Stimulated activated CD8-positive, alpha-beta memory T cell treated with anti-CD3 and anti-CD28 coated beads, Interleukin-2, amount 100 ng/mL, for 1 hour (primary cell): ENCODE data around the gene BRAT1.

Experiments used
- DNase-seq, 2 donors: peaks; one replicate each; pipeline ENCODE4 v3.0.0-alpha.2; 2020; ENCODE audit warnings: low read depth in 2 of 2

Gene BRAT1

DNA sequence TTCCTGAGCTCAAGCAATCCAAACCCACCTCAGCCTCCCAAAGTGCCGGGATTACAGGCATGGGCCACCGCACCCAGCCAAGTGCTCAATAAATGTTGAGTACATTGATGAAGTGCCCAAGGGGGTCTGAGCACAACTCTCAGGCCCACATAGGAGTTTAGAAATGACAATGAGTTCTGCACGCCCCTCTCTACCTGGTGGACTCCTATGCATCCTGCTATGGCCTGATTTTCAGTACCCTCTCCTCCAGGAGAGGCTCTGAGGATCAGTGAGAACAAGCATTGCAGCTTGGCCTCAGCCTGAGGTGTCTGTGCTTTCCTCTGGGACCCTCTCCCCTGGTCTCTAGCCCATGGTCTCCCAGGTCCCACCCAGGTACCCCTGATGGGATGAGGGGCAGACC lies 58.3 kb downstream of the BRAT1 start:
- no peak for DNase-seq

DNA sequence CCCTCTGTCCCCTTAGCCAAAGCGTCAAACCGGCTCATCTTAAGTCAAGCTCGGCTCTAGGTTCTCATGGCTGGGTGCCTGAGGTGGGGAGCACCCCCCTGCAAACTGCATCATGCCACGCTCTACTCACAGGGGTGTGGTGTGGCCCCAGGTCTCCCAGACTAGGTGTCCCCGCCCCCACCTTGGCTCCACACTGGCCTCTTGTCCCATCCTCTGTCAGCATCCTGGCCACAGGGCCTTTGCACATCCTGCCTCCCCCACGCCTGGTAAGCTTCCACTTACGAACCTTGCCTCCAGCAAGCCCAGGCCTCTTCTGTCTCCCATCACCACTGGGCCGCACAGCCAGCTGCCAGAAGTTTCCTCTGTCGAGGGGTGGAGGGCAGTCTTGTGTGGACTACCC lies 58.9 kb downstream of the BRAT1 start:
- DNase-seq: no peak

DNA sequence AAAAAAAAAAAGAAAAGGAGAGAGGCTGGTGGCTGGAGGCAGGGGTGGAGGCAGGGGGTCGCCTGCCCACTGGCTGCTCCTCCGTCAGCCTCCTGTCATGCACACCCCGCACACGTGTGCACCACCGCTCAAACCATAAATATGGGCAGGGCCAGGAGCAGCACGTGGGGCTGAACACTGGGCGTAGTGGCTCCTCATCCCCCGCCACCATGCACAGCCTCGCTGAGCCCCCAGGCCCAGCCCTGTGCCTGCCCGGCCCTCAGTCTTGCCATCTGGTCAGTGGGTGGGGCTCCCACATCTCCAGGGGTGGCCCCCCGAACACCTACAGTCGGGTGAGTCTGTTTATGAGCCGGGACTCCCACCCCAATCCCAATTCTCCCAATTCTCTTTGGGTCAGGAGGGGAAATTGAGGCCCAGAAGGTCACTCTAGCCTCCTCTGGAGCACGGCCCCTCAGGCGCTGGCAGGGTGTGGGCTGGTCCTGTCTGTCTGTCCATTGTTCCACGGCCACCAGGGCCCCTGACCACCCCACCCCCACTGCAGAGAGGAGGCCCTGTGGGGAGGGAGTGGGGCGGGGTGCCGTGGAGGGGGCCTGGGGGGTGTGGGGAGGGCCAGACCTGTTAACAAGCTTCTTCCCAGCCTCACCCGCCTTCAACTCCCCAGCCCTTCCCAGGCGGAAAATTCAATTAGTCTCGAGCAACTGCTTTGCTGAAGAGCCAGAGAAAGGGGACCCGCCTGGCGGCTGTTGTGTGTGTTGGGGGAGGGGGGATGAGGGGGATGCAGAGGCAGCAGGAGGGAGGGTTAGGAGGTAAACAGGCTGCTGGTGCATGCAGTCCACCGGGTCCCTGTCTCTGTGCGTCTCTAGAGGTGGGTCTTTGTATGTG lies 59.7 kb downstream of the BRAT1 start:
- DNase-seq: no peak

DNA sequence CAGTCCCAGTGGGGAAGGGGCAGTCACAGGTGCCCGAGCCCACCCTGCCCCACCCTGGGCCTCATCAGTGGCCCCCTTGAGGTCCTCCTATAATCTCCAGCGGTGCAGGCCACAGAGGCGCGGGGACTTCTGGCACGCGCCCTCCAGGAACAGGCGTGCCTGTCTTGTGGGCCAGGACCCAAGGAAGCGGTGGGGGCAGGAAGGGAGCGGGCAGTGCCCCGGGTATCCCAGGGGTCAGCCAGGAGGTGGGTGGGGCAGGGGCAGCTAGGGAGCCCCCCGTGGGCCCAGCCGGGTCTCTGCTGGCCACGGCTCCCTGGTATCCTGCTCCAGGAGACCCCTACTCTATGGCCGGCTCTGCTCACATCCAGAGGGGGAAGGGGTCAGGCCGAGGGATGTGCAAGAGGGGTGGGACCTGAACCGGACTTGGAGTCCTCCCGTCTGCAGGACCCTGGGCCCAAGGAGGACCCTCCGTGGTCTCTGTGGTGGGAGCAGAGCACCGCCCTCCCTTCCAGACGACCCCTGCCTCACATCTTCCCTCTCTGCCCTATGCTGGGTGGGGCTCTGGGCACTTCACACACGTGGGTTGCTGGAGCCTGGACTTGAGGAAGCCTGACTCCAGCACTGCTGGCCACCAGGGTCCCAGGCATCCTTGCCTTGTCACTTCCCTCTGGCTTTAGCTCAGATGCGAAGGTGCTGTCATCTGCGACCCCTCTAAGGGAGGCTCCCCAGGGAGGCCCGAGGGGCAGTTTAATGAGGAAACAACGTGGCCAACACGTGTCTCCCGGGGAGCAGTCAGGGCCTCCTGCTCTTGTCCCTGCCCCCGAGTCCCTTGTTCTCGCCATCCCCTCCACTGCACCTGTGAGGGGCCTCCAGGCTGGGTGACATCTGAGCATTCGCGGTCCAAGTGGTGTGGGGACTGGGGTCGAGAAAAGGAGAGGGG lies 60.9 kb downstream of the BRAT1 start:
- no peak for DNase-seq

DNA sequence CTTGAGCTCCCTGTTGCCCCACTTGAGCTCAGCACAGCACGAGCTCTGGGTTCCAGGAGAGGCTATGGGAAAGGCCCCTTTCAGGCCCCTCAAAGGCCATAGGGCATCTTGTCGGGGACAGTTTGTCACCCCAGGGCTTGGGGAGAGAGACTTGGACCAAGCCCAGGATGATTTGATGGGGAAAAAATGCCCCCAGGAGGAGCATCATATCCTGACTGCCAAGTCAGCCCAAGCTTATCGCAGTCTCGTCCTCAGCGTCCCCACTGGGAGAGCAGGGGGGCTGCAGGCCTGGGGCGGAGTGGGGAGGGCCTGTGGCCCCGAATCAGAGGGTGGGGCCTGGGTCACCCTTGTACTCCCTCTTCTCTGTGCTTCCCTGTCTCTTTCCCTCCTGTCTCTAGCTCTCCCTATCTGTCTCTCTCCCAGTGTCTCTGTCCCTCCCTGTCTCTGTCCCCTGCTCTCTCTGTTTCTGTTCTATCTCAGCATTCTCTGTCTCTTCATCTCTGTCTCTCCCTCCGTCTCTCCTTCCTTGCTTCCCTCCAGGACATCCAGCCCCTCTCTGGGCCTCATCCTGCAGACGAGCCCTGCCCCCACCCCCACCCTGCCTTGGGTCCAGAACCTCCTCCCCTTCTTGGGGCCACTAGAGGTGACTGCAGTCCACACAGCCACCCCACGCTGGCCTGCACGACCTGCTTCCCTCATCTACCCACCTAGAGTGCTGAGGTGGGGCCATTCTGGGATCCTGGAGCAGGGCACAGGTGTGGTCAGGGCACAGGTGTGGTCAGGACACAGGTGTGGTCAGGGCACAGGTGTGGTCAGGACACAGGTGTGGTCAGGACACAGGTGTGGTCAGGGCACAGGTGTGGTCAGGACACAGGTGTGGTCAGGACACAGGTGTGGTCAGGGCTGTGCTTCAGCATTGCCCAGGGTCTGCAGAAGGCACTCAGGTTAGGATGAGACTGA lies 61.8 kb downstream of the BRAT1 start:
- no peak for DNase-seq

DNA sequence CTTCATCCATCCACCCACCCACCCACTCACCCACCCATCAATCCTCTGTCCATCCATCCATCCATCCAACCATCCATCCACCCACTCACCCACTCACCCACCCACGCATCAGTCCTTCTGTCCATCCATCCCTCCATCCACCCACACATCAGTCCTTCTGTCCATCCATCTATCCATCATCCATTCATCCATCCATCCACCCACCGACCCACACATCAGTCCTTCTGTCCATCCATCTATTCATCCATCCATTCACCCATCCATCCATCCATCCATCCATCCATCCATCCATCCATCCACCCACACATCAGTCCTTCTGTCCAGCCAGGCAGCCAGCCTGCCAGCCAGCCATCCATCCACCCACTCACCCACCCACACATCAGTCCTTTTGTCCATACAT lies 63.3 kb downstream of the BRAT1 start:
- no peak for DNase-seq

DNA sequence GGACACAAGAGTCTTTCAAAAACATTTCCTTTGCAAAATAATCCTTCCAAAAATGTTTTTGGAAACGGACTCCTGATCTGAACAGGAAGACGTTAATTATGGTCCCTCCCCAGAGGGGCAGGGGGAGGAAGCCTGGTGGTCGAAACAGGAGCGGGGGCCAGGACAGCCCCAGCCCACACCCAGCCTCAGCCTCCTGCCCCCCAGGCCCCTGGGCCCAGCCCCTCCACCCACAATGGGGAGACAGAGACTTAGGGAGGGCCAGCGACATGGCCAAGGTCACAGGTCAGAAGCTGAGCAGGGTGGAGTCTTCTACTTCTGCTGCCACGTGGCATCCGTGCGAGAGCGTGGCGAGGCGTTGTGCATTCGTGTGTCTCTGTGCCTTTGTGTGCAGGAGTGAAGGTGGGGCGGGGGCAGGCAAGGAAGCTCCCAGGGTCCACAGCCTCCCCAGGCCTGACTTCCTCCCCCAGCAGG lies 65.1 kb downstream of the BRAT1 start:
- no peak for DNase-seq

DNA sequence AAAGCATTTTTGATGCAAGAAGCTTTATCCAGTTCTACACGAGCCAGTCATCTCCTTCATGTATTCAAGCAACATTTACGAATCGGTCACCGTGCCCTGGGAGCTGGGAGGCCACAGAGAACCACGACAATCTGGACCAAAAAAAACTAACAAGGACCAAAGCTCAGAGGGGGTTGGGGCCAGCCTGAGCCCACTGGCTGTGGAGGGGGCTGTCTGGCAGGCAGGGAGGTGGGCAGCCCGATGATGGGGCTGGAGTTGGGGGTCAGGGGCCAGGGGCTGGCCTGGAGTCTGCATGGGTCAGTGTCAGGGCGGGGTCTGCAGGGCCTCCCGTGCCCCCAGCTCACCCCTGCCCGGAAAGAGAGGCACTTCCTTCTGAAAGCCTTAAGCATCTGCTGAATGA lies 66.6 kb downstream of the BRAT1 start:
- no peak for DNase-seq

DNA sequence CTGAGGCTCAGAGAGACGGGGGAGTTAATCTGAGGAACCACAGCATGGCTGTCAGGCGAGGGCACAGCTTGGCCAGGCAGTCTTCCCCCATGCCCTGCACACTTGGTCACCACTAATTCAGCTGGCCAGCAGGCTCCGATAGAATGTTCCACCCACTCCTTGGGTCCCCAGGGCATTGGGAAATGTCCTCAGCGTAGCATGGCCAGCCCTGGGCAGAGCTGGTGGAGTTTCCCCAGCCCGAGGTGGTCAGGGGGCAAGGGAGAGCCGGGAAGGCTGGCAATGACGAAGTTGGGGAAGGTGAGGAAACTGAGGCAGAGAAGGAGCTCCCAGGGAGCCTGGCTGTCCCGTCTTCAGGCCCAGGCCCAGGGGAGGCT lies 67.1 kb downstream of the BRAT1 start:
- DNase-seq: no peak
